ENCODE results near the gene NELFB.
A peak's percentile ranks its signal among the peaks of the same experiment; 100 is the strongest.

GRCh38 chr9:137224830-137225694 lies 30.1 kb upstream of the NELFB start, which contains the start of gene CYSRT1:
- TF ChIP-seq CTCF (IDR thresholded peaks at IDR 0.05) (no peak), POLR2A (IDR thresholded peaks at IDR 0.05) (peak in 2 of 4 donors; percentile 23 to 57)
